NCI-H128 (cell line): ENCODE results near the gene GNL2.
"Not testable (repeated sequence)": the region's sequence is repeated elsewhere in the genome, so short reads cannot be mapped to it uniquely, and the experiment has no call there.

Experiments
- DNase-seq: peaks from one replicate; lab custom pipeline; 2025; ENCODE audit not compliant: unreplicated experiment; lab: John Stamatoyannopoulos, UW

GNL2 gene

GRCh38 chr1:37609002-37609401 is 13.3 kb upstream of the GNL2 start:
- no peak for DNase-seq

DNA sequence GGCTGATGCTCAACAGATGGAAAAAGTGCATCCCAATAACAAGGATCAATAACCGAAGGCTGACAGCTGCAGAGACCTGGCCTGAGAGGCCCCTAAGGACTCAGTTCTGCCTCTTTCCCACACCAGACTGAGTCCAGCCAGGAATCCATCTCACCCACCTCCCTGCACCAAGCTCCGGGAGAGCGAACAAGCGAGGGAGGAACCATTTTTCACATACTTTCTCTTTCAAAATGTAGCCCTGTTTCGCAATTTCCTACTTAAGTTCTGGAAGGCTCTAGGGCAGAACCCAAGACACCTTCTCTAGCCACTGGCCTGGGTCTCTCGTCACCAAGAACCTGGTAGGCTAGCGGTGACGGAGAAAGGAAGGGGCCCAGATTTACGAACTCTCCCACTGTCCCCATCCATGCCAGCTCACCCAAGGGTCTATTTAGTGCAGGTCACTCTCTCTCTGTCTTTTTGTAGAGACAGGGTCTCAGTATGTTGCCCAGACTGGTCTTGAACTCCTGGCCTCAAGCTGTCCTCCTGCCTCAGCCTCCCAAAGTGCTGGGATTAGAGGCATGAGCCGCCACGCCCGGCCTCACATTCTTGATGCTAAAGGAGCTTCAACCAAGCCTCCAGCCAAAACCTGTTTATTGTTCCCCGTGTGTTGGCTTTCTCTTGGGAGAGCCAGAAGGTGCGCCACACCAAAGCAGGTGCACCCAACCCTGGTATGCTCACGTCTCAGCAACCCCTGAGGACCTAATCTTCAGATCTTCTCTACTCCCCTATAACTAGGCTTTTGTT is 10.9 kb upstream of the GNL2 start:
- no peak for DNase-seq

- no peak for DNase-seq
Measured at GRCh38 chr1:37605806-37606474, 10.2 kb upstream of the GNL2 start.

DNA sequence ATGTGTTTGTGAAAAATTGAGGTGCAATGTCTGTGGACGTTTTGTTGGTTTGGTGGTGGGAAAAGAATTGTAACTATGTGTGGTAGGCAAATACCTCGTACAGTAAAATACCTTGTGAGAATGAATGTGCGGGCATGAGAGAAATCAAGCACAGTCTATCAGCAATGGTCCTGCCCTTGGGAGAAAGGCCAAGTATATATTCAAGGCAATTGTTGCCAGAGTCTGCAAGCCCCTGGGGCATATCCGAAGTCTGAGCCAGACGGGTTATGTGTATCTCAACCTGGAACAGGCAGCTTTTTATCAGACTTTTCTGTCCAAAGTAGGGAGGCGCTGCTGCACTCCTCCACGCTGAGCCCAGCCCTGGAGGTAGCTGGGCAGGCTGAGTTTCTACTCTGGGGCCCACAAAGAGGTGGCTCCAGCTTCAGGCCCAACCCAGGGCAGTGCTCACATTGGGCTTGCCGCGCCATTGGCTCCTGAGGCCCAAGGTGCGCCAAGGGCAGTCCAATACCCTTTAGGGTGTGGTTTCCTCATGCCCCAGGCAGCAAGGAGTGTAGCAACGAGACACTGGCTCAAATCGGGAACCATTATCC is 9.4 kb upstream of the GNL2 start:
- DNase-seq = no peak

- DNase-seq = peak; percentile 38
Measured at GRCh38 chr1:37602750-37603694, 7.3 kb upstream of the GNL2 start.

DNA sequence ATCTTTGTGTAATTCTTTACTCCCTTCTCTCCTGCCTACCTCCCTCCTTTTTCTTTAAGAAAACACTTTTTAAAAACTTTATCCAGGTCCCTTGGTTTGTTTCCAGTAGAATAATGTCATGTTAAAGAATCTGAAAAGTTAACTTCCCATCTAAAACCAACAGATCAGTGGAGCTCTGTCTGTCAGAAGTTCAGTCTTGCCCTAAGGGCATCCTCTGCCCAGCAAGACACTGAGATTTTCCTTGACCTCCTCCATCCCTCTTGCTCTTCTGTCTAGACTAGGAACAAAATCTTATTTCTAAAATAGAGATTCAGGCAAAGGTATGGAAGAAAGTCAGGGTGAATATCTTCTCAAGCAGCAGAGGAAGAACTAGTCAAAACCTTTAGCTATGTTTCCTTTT is 5.7 kb upstream of the GNL2 start:
- DNase-seq = no peak

DNA sequence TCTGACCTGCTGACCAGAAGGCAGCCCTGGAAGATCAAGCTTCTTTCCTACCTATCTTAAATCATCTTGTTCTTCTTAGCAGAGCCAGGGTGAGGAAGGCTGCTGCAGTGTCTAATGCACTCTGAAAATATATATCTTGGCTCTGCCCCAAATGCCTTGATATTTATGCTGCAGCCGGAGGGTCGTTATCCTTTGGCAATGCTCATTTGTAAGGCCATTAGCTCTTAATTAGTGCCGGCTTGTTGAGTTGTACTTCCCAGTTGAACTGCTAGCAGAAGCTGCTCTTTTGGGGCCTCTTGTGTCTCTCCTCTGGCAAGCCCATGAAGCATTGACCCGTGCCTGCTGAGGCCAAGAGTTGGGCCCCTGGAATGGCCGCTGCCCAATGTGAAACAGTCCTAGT is 4.2 kb upstream of the GNL2 start:
- no peak for DNase-seq

DNA sequence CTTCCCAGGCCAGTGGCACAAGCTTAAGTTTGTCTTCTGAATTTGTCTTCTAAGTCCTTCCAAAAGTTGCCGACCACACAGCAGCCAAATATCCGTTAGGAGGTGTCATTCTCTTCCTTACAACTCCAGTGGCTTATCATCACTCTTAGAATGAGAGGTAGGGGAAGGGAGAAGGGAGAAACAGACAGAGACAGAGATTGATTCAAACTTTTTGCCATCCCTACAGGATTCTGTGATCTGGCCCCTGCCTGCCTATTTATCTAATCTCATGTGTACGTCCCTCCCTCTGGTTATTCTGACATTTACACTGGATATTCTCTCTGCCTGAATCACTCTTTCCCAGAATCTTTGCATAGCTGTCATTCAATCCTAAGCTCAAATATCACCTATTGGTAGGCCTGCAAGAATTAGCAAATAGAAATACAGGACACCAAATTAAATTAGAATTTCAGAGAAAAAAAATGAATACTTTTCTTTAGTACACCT is 488 bp upstream of the GNL2 start:
- no peak for DNase-seq

GRCh38 chr1:37593726-37594125 is 2.0 kb downstream of the GNL2 start:
- DNase-seq = no peak

DNA sequence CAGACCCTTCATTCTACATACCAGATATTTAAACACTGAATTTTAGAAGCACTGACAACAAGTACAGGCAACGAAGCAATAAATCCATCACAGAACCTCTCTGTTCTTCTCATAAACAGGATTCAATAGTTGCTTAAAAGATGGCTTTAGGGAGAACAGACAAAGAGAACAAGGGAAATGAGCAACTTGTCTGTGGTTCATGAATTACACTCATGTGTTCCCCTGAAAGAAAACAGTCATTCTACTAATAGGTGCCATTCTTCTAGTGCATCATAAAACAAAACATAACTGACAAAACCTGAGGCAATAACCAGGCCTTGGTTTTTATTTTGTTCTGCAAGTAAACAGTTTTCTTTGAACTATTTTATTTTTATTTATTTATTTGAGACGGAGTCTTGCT is 6.8 kb downstream of the GNL2 start:
- DNase-seq = no peak

- DNase-seq = not testable (repeated sequence)
Measured at GRCh38 chr1:37584544-37584943, 11.2 kb downstream of the GNL2 start.

- no peak for DNase-seq
Measured at GRCh38 chr1:37575692-37576091, 20.0 kb downstream of the GNL2 start.

DNA sequence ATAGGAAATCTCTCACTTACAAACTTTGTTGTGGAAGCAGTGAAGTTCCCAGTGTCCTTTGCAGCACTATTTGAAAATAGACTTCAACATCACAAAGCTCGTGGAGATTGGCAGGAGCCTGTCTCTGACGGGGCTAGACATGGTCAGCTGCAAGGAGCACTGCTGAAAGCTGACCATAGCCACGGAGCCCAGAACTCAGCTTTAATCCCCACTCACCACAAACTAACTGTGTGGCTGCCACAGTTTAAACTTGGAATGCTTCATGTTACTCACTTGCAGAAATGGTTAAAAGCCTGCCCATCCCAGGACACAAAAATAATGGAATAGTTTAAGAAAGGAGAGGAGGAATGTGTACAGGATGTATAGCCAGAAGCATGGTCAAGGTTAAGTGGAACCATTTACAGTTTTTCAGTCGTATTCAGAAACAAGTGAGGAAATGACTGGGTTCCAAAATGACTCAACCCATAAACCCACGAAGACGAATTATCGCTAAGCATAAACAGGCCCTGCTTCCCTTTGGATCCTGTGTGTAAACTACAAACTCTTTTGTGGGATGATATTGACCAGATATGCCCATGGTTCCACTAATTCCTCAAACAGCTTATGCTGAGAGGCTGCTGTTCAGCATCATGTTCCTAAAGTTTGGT is 20.8 kb downstream of the GNL2 start:
- no peak for DNase-seq

DNA sequence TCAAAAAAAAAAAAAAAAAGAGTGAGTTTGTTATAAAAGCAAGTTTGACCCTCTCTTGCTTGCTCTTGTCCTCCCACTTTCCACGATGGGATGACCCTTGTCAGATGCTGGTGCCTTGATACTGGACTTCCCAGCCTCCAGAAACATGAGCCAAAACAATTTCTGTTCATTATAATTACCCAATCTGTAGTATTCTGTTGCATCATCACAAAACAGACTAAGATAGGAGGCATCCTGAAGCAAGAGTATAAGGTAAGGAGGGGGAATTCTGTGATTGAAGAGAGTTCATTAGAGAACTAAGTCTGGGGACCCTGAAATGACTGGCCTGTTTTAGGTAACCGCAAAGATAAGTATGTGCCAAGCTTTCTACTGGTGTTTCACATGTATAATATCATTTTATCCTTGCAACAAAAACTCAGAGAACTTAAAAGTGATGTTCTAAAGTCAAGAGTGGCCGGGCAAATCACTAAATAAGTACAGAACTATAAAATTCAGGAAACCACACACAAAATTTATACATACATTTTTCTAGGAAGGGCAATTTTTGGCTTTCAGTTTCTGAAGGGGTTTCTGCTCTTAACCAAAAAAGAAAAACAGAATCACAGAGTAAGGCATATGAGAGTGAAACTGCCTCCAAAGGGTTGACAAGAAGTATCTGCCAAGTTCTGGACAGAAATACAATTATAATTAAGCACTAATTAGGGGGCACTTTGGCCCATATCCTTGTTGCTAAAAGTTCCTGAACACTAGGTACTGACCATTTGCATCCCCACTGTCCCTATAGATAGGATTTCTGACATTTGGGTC is 25.0 kb downstream of the GNL2 start:
- no peak for DNase-seq

DNA sequence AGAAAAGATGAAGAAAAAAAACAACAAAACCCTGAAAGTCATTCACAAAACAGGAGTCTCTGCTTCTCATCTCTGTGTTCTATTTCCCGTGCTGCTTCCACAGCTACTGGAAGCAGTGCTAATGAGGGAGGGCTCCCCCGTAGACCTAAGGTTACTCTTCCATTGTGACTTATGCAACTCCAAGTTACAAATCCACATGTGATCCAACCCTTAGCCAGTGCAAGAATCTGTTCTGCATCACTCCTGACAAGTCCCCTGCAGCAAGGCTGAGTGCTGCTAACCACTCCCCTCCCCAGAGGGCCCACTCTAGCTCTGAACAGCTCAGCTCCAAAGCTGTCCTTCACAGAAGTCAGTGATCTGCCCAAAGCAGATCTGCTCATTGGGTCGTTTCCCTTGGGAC is 28.7 kb downstream of the GNL2 start:
- no peak for DNase-seq

DNA sequence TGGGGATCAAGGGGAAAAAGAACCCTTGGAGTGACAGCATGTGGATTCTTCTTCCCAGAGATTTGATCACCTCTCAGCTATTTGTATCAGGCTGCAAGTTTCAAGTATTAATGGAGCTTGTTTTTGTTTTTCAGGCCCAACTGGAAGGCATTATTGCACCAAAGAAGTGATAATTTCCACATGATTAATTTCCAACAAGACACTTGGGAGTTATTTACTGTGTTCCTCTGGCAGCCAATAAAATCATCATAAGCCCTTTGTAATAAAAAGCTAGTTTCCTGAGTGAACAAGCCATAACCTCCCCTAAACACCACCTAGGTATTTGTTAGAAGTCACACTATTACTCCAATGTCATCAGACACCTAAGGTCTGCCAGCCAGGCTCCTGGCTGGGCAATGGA is 30.8 kb downstream of the GNL2 start:
- no peak for DNase-seq

GRCh38 chr1:37562984-37563383 is 32.8 kb downstream of the GNL2 start:
- DNase-seq = no peak

GRCh38 chr1:37561133-37562132 is 34.3 kb downstream of the GNL2 start:
- DNase-seq = no peak
